Renal pelvis (tissue), 12 donors: ENCODE measurements around the gene TASP1. TPM values are rescaled to one million over a fixed set of nuclear protein-coding genes. Genes with fewer than 3 reads are reported as not detected.
"Not testable (repeated sequence)": the region's sequence is repeated elsewhere in the genome, so short reads cannot be mapped to it uniquely, and the experiment has no call there.

ENCODE experiments used
- DNase-seq: peaks from one replicate; pipeline ENCODE4 v3.0.0-alpha.2; 2013
- long read RNA-seq, 16 experiments: transcript quantifications; one replicate each; lab custom pipeline, GENCODE V29; 2026
- polyA plus RNA-seq, 3 donors: library from polyadenylated mRNA; unstranded; fragments of 120-200 nt; gene quantifications; one replicate each; pipeline ENCODE4 v1.2.1, GENCODE V29; 2013; ENCODE audit not compliant: insufficient read length in 3 of 3

The TASP1 gene
- 10 to 100 TPM; 12.6 to 14.0 (median 13.1) TPM for polyA plus RNA-seq
- long read RNA-seq, donor 1, partial matches to known transcripts = 0 of 2 reads
- long read RNA-seq, donor 1, other reads (novel, unspliced or antisense) = 0 of 2 reads
- long read RNA-seq, donor 2, partial matches to known transcripts = 6 of 8 reads
- long read RNA-seq, donor 2, other reads (novel, unspliced or antisense) = 0 of 8 reads
- long read RNA-seq, donor 3, partial matches to known transcripts = 0 of 1 reads
- long read RNA-seq, donor 3, other reads (novel, unspliced or antisense) = 0 of 1 reads
- long read RNA-seq, donor 4, partial matches to known transcripts = 0 of 1 reads
- long read RNA-seq, donor 4, other reads (novel, unspliced or antisense) = 0 of 1 reads
- long read RNA-seq, donor 5 = 0 reads
- long read RNA-seq, donor 6, partial matches to known transcripts = 8 of 10 reads
- long read RNA-seq, donor 6, other reads (novel, unspliced or antisense) = 0 of 10 reads
- long read RNA-seq, donor 7, partial matches to known transcripts = 0 of 1 reads
- long read RNA-seq, donor 7, other reads (novel, unspliced or antisense) = 0 of 1 reads
- long read RNA-seq, donor 8, partial matches to known transcripts = 0 of 1 reads
- long read RNA-seq, donor 8, other reads (novel, unspliced or antisense) = 0 of 1 reads
- long read RNA-seq, donor 9, partial matches to known transcripts = 0 of 2 reads
- long read RNA-seq, donor 9, other reads (novel, unspliced or antisense) = 0 of 2 reads
- long read RNA-seq, donor 10, partial matches to known transcripts = 6 of 7 reads
- long read RNA-seq, donor 10, other reads (novel, unspliced or antisense) = 0 of 7 reads
- long read RNA-seq, donor 11 = 0 reads
- long read RNA-seq, donor 12, partial matches to known transcripts = 6 of 8 reads
- long read RNA-seq, donor 12, other reads (novel, unspliced or antisense) = 0 of 8 reads
- long read RNA-seq, donor 13 = 0 reads
- long read RNA-seq, donor 14, partial matches to known transcripts = 0 of 2 reads
- long read RNA-seq, donor 14, other reads (novel, unspliced or antisense) = 0 of 2 reads
- long read RNA-seq, donor 15, partial matches to known transcripts = 0 of 3 reads
- long read RNA-seq, donor 15, other reads (novel, unspliced or antisense) = 0 of 3 reads
- long read RNA-seq, donor 16, partial matches to known transcripts = 7 of 7 reads
- long read RNA-seq, donor 16, other reads (novel, unspliced or antisense) = 0 of 7 reads

GRCh38 chr20:13638496-13639149 lies at the start of gene TASP1:
TASP1 (minus strand) TSS chr20:13638932; CDS start chr20:13630078, 8,854 bp downstream.
- DNase-seq = peak; percentile 96

GRCh38 chr20:13687815-13688214 lies 49.1 kb upstream of the TASP1 start:
- no peak for DNase-seq

GRCh38 chr20:13685623-13686022 lies 46.9 kb upstream of the TASP1 start:
- no peak for DNase-seq

GRCh38 chr20:13684566-13685222 lies 46.0 kb upstream of the TASP1 start:
- no peak for DNase-seq

- no peak for DNase-seq
These were observed 45.1 kb upstream of the TASP1 start for GRCh38 chr20:13683833-13684232.

- DNase-seq = no peak
These were observed 42.8 kb upstream of the TASP1 start for GRCh38 chr20:13681248-13682125.

GRCh38 chr20:13678944-13679343 lies 40.2 kb upstream of the TASP1 start:
- DNase-seq = no peak

- DNase-seq = peak; percentile 38
These were observed 38.5 kb upstream of the TASP1 start for GRCh38 chr20:13677241-13677640.

- DNase-seq = no peak
These were observed 38.0 kb upstream of the TASP1 start for GRCh38 chr20:13676682-13677081.

- DNase-seq = no peak
These were observed 34.0 kb upstream of the TASP1 start for GRCh38 chr20:13672690-13673089.

- no peak for DNase-seq
These were observed 33.2 kb upstream of the TASP1 start for GRCh38 chr20:13671916-13672378.

GRCh38 chr20:13671512-13671911 lies 32.8 kb upstream of the TASP1 start:
- DNase-seq = no peak

- DNase-seq = no peak
These were observed 31.4 kb upstream of the TASP1 start for GRCh38 chr20:13670160-13670559.

- DNase-seq = no peak
These were observed 27.1 kb upstream of the TASP1 start for GRCh38 chr20:13665709-13666395.

GRCh38 chr20:13661070-13661685 lies 22.4 kb upstream of the TASP1 start:
- no peak for DNase-seq

- no peak for DNase-seq
These were observed 20.6 kb upstream of the TASP1 start for GRCh38 chr20:13659288-13659687.

- DNase-seq = not testable (repeated sequence)
These were observed 19.3 kb upstream of the TASP1 start for GRCh38 chr20:13658060-13658459.

- DNase-seq = no peak
These were observed 18.1 kb upstream of the TASP1 start for GRCh38 chr20:13656721-13657368.
